ENCODE measurements around the gene TBC1D14. TPM values are rescaled to one million over a fixed set of nuclear protein-coding genes. Genes with fewer than 3 reads are reported as not detected.
A peak's percentile ranks its signal among the peaks of the same experiment; 100 is the strongest.
"Not testable (repeated sequence)": the region's sequence is repeated elsewhere in the genome, so short reads cannot be mapped to it uniquely, and the experiment has no call there.

Gene TBC1D14
- total and polyA plus RNA-seq, 2 donors from 2014 or later, result 44.9 to 77.7 TPM

DNA sequence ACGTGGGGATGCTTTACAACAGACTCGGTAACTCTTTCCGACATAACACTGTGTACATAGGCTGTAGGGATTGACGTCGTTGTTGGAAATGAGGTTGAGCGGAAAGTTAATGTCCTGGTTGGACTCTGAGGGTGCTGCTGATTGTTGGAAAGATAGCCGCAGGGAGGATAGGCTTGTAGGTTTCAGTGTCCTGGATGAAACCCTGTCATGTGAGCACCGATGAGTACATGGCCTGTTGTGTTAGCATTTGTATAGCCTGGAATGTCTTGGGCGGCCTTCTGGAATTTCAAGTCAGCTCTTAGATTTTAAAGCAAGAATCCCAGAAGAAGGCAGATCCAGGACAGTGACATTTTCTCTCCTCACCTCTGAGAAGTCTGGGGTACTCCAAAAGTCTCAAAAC is 63.3 kb downstream of the TBC1D14 start:
- intact Hi-C loops (cut with DNase I), result no loop called here
- Histone ChIP-seq H3K4me1 (ENCODE audit: control insufficient read depth in 2 of 3, insufficient read depth in 2 of 3, low read depth in 1 of 3, low read length in 3 of 3) (peaks cover 0 to 14% (median 10%) of the 10 kb centered on the region in 3 donors), H3K27me3 (ENCODE audit: control insufficient read depth, insufficient read depth, low read length) (no peaks in the 10 kb centered on the region), H3K9me3 (ENCODE audit: control insufficient read depth in 2 of 3, insufficient read depth in 1 of 3, low read length in 3 of 3) (no peaks in the 10 kb centered on the region), H3K27ac (ENCODE audit: low read depth in 2 of 2, low read length in 2 of 2) (peak overlapping the region; percentile 63 to 64), H3K36me3 (ENCODE audit: control insufficient read depth in 2 of 3, insufficient read depth in 3 of 3, low read length in 3 of 3) (peaks cover 0 to 5% (median 2%) of the 10 kb centered on the region in 3 donors), H3K4me3 (ENCODE audit: low read length in 3 of 3) (no peak overlapping the region), H3K9ac (ENCODE audit: low read length in 3 of 3) (no peak overlapping the region)
- TF ChIP-seq CTCF (IDR thresholded peaks at IDR 0.05; ENCODE audit: borderline replicate concordance, extremely low read depth, insufficient read depth), result no peak
- peak in 3 of 5 donors; percentile 36 to 58 (median 37) for DNase-seq
- no peak for FAIRE-seq

DNA sequence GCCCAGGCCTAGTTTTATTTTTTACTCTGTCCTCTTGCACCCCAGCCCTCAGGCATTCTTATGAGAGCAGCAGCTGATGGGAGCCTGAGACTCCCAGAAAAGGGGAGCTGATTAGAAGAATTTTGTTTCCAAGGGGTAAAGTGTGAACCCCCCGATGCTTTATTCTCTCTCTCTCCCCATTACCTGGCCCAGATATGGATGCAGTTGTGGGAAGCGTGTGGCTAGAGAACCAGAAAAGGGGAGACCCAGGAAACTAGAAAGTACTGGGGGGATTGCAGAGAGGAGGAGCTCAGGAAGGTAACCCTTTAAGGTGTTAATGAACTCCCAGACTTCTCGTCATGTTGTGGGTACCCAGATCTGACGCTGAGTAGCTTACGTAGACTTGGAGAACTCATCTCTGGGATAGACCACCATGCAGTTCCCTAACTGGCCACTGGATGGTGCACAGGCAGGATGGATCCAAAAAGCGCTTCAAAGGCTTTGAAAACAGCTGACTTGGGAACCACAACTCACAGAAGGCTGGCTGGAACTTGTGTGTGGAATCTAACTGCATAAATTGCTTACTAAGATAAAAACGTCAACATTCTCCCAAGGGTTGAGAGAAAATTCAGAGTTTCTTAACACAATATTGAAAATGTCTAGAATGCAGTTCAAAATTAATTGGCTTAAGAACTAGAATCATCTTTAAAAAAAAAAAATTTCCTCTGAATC is 64.7 kb downstream of the TBC1D14 start:
- peak; percentile 97 for TF ChIP-seq CTCF (IDR thresholded peaks at IDR 0.05; ENCODE audit: borderline replicate concordance, extremely low read depth, insufficient read depth)
- FAIRE-seq (peak; percentile 19), DNase-seq (peak in 4 of 5 donors; percentile 88 to 96 (median 92))
- Histone ChIP-seq H3K9me3 (ENCODE audit: control insufficient read depth in 2 of 3, insufficient read depth in 1 of 3, low read length in 3 of 3) (no peaks in the 10 kb centered on the region), H3K27ac (ENCODE audit: low read depth in 2 of 2, low read length in 2 of 2) (no peak overlapping the region), H3K27me3 (ENCODE audit: control insufficient read depth, insufficient read depth, low read length) (no peaks in the 10 kb centered on the region), H3K9ac (ENCODE audit: low read length in 3 of 3) (no peak overlapping the region), H3K4me3 (ENCODE audit: low read length in 3 of 3) (no peak overlapping the region), H3K4me1 (ENCODE audit: control insufficient read depth in 2 of 3, insufficient read depth in 2 of 3, low read depth in 1 of 3, low read length in 3 of 3) (peaks cover 0 to 14% (median 10%) of the 10 kb centered on the region in 3 donors), H3K36me3 (ENCODE audit: control insufficient read depth in 2 of 3, insufficient read depth in 3 of 3, low read length in 3 of 3) (peaks cover 0 to 2% (median 0%) of the 10 kb centered on the region in 3 donors)
- intact Hi-C loops (cut with DNase I), result no loop called here

DNA sequence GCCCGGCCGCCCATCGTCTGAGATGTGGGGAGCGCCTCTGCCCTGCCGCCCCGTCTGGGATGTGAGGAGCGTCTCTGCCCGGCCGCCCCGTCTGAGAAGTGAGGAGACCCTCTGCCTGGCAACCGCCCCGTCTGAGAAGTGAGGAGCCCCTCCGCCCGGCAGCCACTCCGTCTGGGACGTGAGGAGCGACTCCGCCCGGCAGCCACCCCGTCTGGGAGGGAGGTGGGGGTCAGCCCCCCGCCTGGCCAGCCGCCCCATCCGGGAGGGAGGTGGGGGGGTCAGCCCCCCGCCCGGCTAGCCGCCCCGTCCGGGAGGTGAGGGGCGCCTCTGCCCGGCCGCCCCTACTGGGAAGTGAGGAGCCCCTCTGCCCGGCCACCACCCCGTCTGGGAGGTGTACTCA is 68.2 kb downstream of the TBC1D14 start:
- H3K4me3 ChIP-seq (ENCODE audit: low read length in 3 of 3); FAIRE-seq; H3K36me3 ChIP-seq (ENCODE audit: control insufficient read depth in 2 of 3, insufficient read depth in 3 of 3, low read length in 3 of 3); intact Hi-C loops (cut with DNase I); H3K4me1 ChIP-seq (ENCODE audit: control insufficient read depth in 2 of 3, insufficient read depth in 2 of 3, low read depth in 1 of 3, low read length in 3 of 3); H3K27me3 ChIP-seq (ENCODE audit: control insufficient read depth, insufficient read depth, low read length); H3K9ac ChIP-seq (ENCODE audit: low read length in 3 of 3); H3K9me3 ChIP-seq (ENCODE audit: control insufficient read depth in 2 of 3, insufficient read depth in 1 of 3, low read length in 3 of 3); H3K27ac ChIP-seq (ENCODE audit: low read depth in 2 of 2, low read length in 2 of 2): not testable (repeated sequence)
- peak in 1 of 5 donors; percentile 40 for DNase-seq

- no peak overlapping the region for H3K9ac ChIP-seq (ENCODE audit: low read length in 3 of 3)
- H3K4me3 ChIP-seq (ENCODE audit: low read length in 3 of 3), result no peak overlapping the region
- FAIRE-seq (no peak), DNase-seq (peak in 1 of 5 donors; percentile 1)
- no peak for TF ChIP-seq CTCF (IDR thresholded peaks at IDR 0.05; ENCODE audit: borderline replicate concordance, extremely low read depth, insufficient read depth)
- intact Hi-C loops (cut with DNase I), result no loop called here
- peaks cover 5 to 26% (median 22%) of the 10 kb centered on the region in 3 donors for H3K4me1 ChIP-seq (ENCODE audit: control insufficient read depth in 2 of 3, insufficient read depth in 2 of 3, low read depth in 1 of 3, low read length in 3 of 3)
- H3K9me3 ChIP-seq (ENCODE audit: control insufficient read depth in 2 of 3, insufficient read depth in 1 of 3, low read length in 3 of 3), result no peaks in the 10 kb centered on the region
- H3K27me3 ChIP-seq (ENCODE audit: control insufficient read depth, insufficient read depth, low read length), result no peaks in the 10 kb centered on the region
- peaks cover 0 to 5% (median 0%) of the 10 kb centered on the region in 3 donors for H3K36me3 ChIP-seq (ENCODE audit: control insufficient read depth in 2 of 3, insufficient read depth in 3 of 3, low read length in 3 of 3)
- H3K27ac ChIP-seq (ENCODE audit: low read depth in 2 of 2, low read length in 2 of 2), result no peak overlapping the region
Measured at GRCh38 chr4:6983544-6984142, 74.0 kb downstream of the TBC1D14 start.

Data from kidney (tissue), 14 donors.